ENCODE data around the gene PIGQ.

Gene PIGQ

DNA sequence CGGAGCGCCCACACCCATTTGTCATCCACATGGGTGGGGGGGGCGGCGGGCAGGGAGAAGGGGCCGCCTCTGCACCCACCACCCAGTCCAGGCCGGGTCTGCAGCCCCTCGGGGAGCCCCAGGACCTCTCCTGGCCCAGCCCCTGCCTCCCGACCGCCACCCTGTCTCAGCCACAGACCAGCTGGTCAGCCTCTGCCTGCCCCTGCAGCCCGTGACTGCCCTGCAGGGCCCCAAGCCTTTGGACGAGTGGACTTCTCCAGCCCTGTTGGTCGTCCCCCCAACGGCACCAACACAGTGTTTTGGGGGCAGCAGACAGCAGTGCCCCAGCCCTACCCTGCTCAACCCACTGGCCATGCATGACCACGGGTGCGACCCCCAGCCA is 8.4 kb upstream of the PIGQ start:
- TF ChIP-seq, protein P1, sequence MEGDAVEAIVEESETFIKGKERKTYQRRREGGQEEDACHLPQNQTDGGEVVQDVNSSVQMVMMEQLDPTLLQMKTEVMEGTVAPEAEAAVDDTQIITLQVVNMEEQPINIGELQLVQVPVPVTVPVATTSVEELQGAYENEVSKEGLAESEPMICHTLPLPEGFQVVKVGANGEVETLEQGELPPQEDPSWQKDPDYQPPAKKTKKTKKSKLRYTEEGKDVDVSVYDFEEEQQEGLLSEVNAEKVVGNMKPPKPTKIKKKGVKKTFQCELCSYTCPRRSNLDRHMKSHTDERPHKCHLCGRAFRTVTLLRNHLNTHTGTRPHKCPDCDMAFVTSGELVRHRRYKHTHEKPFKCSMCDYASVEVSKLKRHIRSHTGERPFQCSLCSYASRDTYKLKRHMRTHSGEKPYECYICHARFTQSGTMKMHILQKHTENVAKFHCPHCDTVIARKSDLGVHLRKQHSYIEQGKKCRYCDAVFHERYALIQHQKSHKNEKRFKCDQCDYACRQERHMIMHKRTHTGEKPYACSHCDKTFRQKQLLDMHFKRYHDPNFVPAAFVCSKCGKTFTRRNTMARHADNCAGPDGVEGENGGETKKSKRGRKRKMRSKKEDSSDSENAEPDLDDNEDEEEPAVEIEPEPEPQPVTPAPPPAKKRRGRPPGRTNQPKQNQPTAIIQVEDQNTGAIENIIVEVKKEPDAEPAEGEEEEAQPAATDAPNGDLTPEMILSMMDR (IDR thresholded peaks at IDR 0.05; ENCODE audit: insufficient read depth, low read depth, low read length, missing control alignments) = no peak
- H3K4me3 ChIP-seq (ENCODE audit: low read length) = no peak overlapping the region
- DNase-seq (ENCODE audit: low read depth) = no peak

DNA sequence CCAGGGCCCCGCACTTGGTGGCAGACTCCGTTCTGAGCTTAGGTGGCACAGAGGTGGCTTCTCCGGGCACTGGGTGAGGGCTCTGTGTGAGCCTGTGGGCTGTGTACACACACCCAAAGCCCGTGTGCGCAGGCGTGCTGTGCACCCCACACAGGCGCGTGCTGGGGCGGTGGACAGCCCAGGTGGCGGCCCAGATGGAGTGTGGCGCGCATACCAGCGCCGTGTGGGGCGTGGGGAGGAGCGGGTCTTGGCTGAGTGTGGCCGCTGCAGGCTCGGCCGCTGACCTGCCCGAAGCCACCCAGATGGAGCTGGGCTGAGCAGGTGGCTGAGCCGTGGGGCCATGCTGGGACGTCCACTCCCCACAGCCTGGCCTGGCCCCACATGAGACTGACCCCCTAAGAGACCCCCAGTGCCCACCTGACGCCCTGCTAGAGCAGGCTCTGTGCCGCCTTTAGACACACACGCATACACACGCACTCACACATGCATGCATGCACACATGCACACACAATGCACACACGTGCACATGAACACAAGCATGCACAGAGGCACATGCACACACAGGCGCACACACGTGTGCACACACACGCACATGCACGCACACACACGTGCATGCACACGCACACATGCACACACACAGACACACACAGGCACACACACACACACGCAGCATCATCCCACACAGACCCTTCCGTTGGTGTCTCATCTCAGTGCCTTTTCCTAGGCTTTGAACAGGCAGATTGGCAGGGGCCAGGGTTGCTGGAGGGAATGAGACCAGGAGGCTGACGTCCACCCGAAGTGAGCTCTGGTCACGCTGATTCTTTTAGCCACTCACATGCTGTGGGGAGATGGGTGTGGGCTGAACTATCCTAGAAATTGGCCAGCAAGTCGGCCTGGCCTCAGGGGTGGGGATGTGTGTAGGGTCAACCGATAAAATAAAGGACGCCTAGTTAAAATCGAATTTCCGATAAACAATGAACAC is 7.5 kb upstream of the PIGQ start:
- H3K4me3 ChIP-seq (ENCODE audit: low read length) = no peak overlapping the region
- TF ChIP-seq, protein P1 (IDR thresholded peaks at IDR 0.05; ENCODE audit: insufficient read depth, low read depth, low read length, missing control alignments) = no peak

DNA sequence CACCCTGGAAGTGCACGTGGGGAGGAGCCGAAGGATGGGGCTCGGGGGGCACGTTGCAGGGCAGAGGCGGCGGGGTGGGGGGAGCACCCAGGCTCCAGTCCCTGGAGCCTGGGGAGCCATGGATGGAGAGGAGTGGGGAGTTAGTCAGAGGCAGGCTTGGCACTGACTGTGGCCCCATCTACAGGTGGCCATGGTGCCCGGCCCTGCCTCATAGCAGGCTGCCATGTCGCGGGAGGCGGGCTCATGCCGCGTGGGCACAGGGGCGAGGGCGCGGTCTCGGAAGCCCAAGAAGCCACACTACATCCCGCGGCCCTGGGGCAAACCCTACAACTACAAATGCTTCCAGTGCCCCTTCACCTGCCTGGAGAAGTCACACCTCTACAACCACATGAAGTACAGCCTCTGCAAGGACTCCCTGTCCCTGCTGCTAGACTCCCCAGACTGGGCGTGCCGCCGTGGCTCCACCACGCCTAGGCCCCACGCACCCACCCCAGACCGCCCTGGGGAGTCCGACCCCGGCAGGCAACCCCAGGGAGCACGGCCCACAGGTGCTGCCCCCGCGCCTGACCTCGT is 6.6 kb upstream of the PIGQ start:
- H3K4me3 ChIP-seq (ENCODE audit: low read length) = no peak overlapping the region
- no peak for DNase-seq (ENCODE audit: low read depth)
- TF ChIP-seq, protein P1 (IDR thresholded peaks at IDR 0.05; ENCODE audit: insufficient read depth, low read depth, low read length, missing control alignments) = no peak

More for the DNA sequence above, 7.5 kb upstream of the PIGQ start:
- no peak for DNase-seq (ENCODE audit: low read depth)

DNA sequence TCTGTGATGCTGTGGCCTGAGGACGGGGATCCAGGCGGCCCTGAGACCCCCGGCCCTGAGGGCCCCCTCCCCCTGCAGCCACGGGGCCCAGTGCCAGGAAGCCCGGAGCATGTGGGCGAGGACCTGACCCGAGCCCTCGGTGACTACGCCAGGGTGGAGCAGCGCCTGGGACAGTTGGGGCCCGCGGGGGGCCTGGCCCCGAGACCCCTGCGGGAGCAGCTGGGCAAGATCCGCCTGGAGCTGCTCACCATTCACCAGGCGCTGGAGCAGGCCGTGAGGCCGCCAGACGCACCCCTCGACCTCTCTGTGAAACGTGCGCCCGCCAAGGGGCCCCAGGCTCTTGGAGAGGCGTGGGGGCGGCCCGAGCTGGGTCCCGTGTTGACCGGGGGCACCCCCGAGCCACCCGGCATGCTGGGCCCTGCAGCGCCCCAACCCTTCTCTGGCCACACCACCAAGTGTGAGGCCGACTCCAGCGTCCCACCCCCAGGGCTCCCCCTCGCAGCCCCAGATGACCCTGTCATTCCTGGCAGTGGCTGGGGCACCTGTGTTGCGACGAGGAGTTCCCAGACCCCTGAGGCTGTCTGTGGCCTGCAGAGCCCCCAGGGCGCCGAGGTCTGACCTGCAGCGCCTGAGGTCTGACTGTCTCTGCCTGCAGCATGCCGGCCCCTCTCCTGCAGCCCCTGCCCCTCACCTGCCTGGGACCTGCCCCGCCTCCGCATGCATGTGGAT is 4.9 kb upstream of the PIGQ start:
- TF ChIP-seq, protein P1 (IDR thresholded peaks at IDR 0.05; ENCODE audit: insufficient read depth, low read depth, low read length, missing control alignments) = no peak
- no peak overlapping the region for H3K4me3 ChIP-seq (ENCODE audit: low read length)
- no peak for DNase-seq (ENCODE audit: low read depth)

DNA sequence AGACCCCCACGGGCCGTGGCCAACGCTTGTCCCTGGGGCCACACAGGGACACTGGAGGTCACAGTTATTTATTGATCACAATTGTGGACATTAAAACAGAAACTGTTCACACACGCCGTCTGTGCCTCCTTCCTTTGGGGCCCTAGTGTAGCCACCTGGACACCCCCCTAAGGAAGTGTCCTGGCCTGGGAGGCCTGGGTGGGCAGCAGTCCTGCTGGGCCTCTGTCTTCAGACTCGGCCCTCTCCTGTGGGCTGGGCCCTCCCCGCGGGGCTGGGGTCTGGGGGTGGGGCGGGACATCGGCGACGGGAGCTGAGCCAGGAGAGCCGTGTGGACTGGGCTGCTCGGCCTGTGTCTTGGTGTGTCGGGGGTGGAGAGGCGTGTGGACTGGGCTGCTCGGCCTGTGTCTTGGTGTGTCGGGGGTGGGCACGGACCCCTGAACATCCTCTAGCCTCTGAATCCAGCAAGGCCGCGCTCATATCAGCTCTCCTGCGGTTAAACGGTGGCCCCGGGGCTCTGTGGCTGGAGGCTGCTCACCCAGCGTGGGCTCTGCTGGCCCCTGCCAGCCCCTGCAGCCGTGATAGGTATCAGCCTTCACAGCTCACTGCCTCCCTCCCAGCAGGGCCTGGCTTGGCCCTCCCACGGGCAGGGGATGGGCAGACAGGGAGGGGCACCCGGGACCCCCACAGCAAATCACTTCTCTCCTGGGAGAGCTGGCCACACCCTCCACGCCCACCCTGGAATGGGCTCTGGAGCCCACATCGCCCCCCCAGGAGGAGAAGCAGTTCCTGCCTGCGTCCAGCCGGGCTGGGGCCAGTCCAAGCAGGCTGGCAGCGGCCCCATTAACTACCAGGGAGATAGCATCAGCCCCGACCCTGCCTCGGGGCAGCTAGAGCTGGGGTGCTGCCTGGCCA is 4.1 kb upstream of the PIGQ start:
- DNase-seq (ENCODE audit: low read depth) = no peak
- TF ChIP-seq, protein P1 (IDR thresholded peaks at IDR 0.05; ENCODE audit: insufficient read depth, low read depth, low read length, missing control alignments) = no peak
- no peak overlapping the region for H3K4me3 ChIP-seq (ENCODE audit: low read length)

Measured in epithelial cell of esophagus (primary cell).